Measurements from ENCODE around the gene TCEAL1.
A peak's percentile ranks its signal among the peaks of the same experiment; 100 is the strongest.

TCEAL1 gene

GRCh38 chrX:103615781-103616371 is 12.9 kb upstream of the TCEAL1 start:
- Mint-ChIP-seq H3K4me1 (no peaks in the 10 kb centered on the region), H3K36me3 (ENCODE audit: low read depth) (peaks cover 45% of the 10 kb centered on the region), H3K4me3 (no peak overlapping the region), H3K27me3 (ENCODE audit: low read depth) (no peaks in the 10 kb centered on the region), H3K9me3 (peaks cover 4% of the 10 kb centered on the region), H3K27ac (no peak overlapping the region)
- no peak for TF ChIP-seq CTCF (IDR thresholded peaks at IDR 0.05; ENCODE audit: unreplicated experiment in 3 of 3)

GRCh38 chrX:103616676-103617186 is 12.0 kb upstream of the TCEAL1 start:
- peaks cover 4% of the 10 kb centered on the region for H3K9me3 Mint-ChIP-seq
- no peak for TF ChIP-seq CTCF (IDR thresholded peaks at IDR 0.05; ENCODE audit: unreplicated experiment in 3 of 3)
- no peaks in the 10 kb centered on the region for H3K27me3 Mint-ChIP-seq (ENCODE audit: low read depth)
- H3K4me1 Mint-ChIP-seq: no peaks in the 10 kb centered on the region
- H3K4me3 Mint-ChIP-seq: no peak overlapping the region
- no peak overlapping the region for H3K27ac Mint-ChIP-seq
- peaks cover 53% of the 10 kb centered on the region for H3K36me3 Mint-ChIP-seq (ENCODE audit: low read depth)

GRCh38 chrX:103624111-103624510 is 4.7 kb upstream of the TCEAL1 start:
- peaks cover 18% of the 10 kb centered on the region for H3K4me1 Mint-ChIP-seq
- no peak overlapping the region for H3K4me3 Mint-ChIP-seq
- H3K27ac Mint-ChIP-seq: peak overlapping the region; percentile 68 to 86 (median 81)
- peaks cover 23% of the 10 kb centered on the region for H3K36me3 Mint-ChIP-seq (ENCODE audit: low read depth)
- no peaks in the 10 kb centered on the region for H3K9me3 Mint-ChIP-seq
- H3K27me3 Mint-ChIP-seq (ENCODE audit: low read depth): no peaks in the 10 kb centered on the region
- TF ChIP-seq CTCF (IDR thresholded peaks at IDR 0.05; ENCODE audit: unreplicated experiment in 3 of 3): no peak

GRCh38 chrX:103626855-103627254 is 1.9 kb upstream of the TCEAL1 start:
- no peaks in the 10 kb centered on the region for H3K9me3 Mint-ChIP-seq
- peaks cover 6% of the 10 kb centered on the region for H3K36me3 Mint-ChIP-seq (ENCODE audit: low read depth)
- H3K4me1 Mint-ChIP-seq: peaks cover 25% of the 10 kb centered on the region
- peak overlapping the region; percentile 16 to 57 (median 57) for H3K4me3 Mint-ChIP-seq
- peak overlapping the region in 2 of 3 experiments; percentile 34 to 44 for H3K27ac Mint-ChIP-seq
- H3K27me3 Mint-ChIP-seq (ENCODE audit: low read depth): no peaks in the 10 kb centered on the region
- TF ChIP-seq CTCF (IDR thresholded peaks at IDR 0.05; ENCODE audit: unreplicated experiment in 3 of 3): no peak

GRCh38 chrX:103629318-103630170 is 769 bp downstream of the TCEAL1 start:
- peak overlapping the region; percentile 90 to 97 (median 95) for H3K27ac Mint-ChIP-seq

More at GRCh38 chrX:103629318-103630170, 769 bp downstream of the TCEAL1 start:
- Mint-ChIP-seq H3K4me3 (peak overlapping the region; percentile 81 to 88 (median 87)), H3K4me1 (peaks cover 18% of the 10 kb centered on the region), H3K9me3 (no peaks in the 10 kb centered on the region), H3K36me3 (ENCODE audit: low read depth) (peaks cover 7% of the 10 kb centered on the region), H3K27me3 (ENCODE audit: low read depth) (no peaks in the 10 kb centered on the region)
- peak in 2 of 3 experiments; percentile 51 to 60 for TF ChIP-seq CTCF (IDR thresholded peaks at IDR 0.05; ENCODE audit: unreplicated experiment in 3 of 3)
